ENCODE data around the gene ZNF524. TPM values are rescaled to one million over a fixed set of nuclear protein-coding genes. Genes with fewer than 3 reads are reported as not detected.

ZNF524 gene
- total and polyA plus RNA-seq, 10 of the 15 experiments (the other 5 are each of a cell fraction or from before 2014, with no cell fraction given), result 0.47 to 18.6 (median 12.4) TPM; not detected in 1

GRCh38 chr19:55563261-55563690 lies 36.8 kb upstream of the ZNF524 start:
- POLR2A ChIA-PET, result no interaction called here
- no TSS peak for BruUV-seq (replicated peaks)
- FAIRE-seq, result no peak

More at GRCh38 chr19:55563261-55563690, 36.8 kb upstream of the ZNF524 start:
- ChIA-PET RAD21 (ENCODE audit: unreplicated experiment) (no interaction called here), SMC1A (ENCODE audit: uncharacterized antibody, unreplicated experiment) (no interaction called here), CTCF (no interaction called here)
- Histone ChIP-seq H3K79me2 (ENCODE audit: control insufficient read depth, insufficient read depth, low read length) (no peaks in the 10 kb centered on the region), H3K4me1 (ENCODE audit: control insufficient read depth, insufficient read depth, low read length) (no peaks in the 10 kb centered on the region), H3K9ac (ENCODE audit: control insufficient read depth, insufficient read depth, low read length) (no peak overlapping the region), H3K27me3 (replicated peaks in 1 of 2; ENCODE audit: control insufficient read depth in 2 of 2, insufficient read depth in 2 of 2, low read length in 1 of 2) (no peaks in the 10 kb centered on the region), H3K9me3 (replicated peaks; ENCODE audit: control insufficient read depth, insufficient read depth, low read length) (no peaks in the 10 kb centered on the region), H3K27ac (ENCODE audit: control insufficient read depth, insufficient read depth) (no peak overlapping the region), H3K4me3 (no peak overlapping the region), H3K4me2 (ENCODE audit: control insufficient read depth, insufficient read depth) (no peak overlapping the region), H2AFZ (ENCODE audit: control insufficient read depth, low read depth, low read length) (no peak overlapping the region), H3K36me3 (ENCODE audit: control insufficient read depth in 2 of 2, insufficient read depth in 2 of 2, low read length in 1 of 2) (no peaks in the 10 kb centered on the region), H4K20me1 (ENCODE audit: control insufficient read depth, insufficient read depth) (no peaks in the 10 kb centered on the region)
- intact Hi-C loops (cut with micrococcal nuclease; ENCODE audit: unreplicated experiment) (no loop called here), in situ Hi-C loops (cut with MboI) (no loop called here)
- no peak for ATAC-seq
- no peak for DNase-seq (ENCODE audit: low read depth, low spot score)
- WGBS (ENCODE audit: insufficient coverage, insufficient replicate concordance, low lambda C conversion rate, missing lambda C conversion rate), result 51% methylated on average over 8 of the region's 12 CpGs
- TF ChIP-seq NRF1 (conservative IDR thresholded peaks at IDR 0.05; ENCODE audit: low read depth, low read length) (no peak), SIX5 (IDR thresholded peaks at IDR 0.05; ENCODE audit: low read depth, low read length, severe bottlenecking) (no peak), GABPA (IDR thresholded peaks at IDR 0.05; ENCODE audit: low read depth) (no peak), BCL3 (IDR thresholded peaks at IDR 0.05; ENCODE audit: borderline replicate concordance, insufficient read depth, low read depth, low read length, poor library complexity, severe bottlenecking) (no peak), FOS (IDR thresholded peaks at IDR 0.05; ENCODE audit: borderline replicate concordance, extremely low read depth, insufficient read length) (no peak), NBN (IDR thresholded peaks at IDR 0.05) (no peak), STAT3 (IDR thresholded peaks at IDR 0.05; ENCODE audit: low read depth, low read length) (no peak), ZBED1 (IDR thresholded peaks at IDR 0.05; ENCODE audit: borderline replicate concordance) (no peak), SUPT20H (IDR thresholded peaks at IDR 0.05; ENCODE audit: borderline replicate concordance, control insufficient read depth, low read depth, low read length) (no peak), ZSCAN29 (IDR thresholded peaks at IDR 0.05) (no peak), BCLAF1 (IDR thresholded peaks at IDR 0.05) (no peak), DPF2 (IDR thresholded peaks at IDR 0.05) (no peak), TCF12 (IDR thresholded peaks at IDR 0.05; ENCODE audit: low read depth, low read length) (no peak), USF1 (IDR thresholded peaks at IDR 0.05; ENCODE audit: borderline replicate concordance, extremely low read length, insufficient read depth, low read depth, low read length) (no peak)

Measured in GM12878 (cell line).